H1 (cell line): ENCODE measurements around the gene TRAT1. TPM values are rescaled to one million over a fixed set of nuclear protein-coding genes. Genes with fewer than 3 reads are reported as not detected.

ENCODE experiments used
- BCL11A ChIP-seq, 2 experiments: IDR thresholded peaks; one replicate each; pipeline ENCODE4 v1.6.1; 2011; ENCODE audit warnings: low read depth in 2 of 2, low read length in 2 of 2, mild to moderate bottlenecking in 2 of 2
- EGR1 ChIP-seq: IDR thresholded peaks from 2 replicates; pipeline ENCODE4 v1.6.1; 2011; ENCODE audit warnings: low read depth, low read length, borderline replicate concordance
- NRF1 ChIP-seq: IDR thresholded peaks from 2 replicates; pipeline ENCODE4 v1.6.1; 2011; ENCODE audit warnings: mild to moderate bottlenecking, low read depth, low read length, improper control_type of control experiment
- SIX5 ChIP-seq: IDR thresholded peaks from 2 replicates; pipeline ENCODE4 v1.6.1; 2011; ENCODE audit warnings: mild to moderate bottlenecking, low read depth, low read length
- polyA plus RNA-seq, 7 experiments: library from polyadenylated mRNA; depleted of rRNA in 3 of 7; stranded (reverse) in 5 of 7; unstranded in 2 of 7; fragments of >200 nt in 5 of 7; fragments of 200-250 nt in 2 of 7; gene quantifications; 1 replicate in 5 of 7; 2 replicates in 1 of 7; 4 replicates in 1 of 7; pipeline versions ENCODE4 v1.2.1 to v1.2.3, GENCODE V29; 2011 to 2013; ENCODE audit warnings: missing spikeins in 2 of 7, mixed read lengths in 2 of 7
- total RNA-seq: library from RNA; stranded (reverse); fragmentation: NEBNext Ultra II Directional; extraction: Animal tissue kit (Norgen Biotek cat#: 25700); gene quantifications from 2 replicates; pipeline ENCODE4 v1.2.1, GENCODE V29; 2021
- TF ChIP-seq, protein P1 (sequence below), 3 experiments: IDR thresholded peaks; 1 replicate in 2 of 3; 2 replicates in 1 of 3; pipeline versions ENCODE4 v1.5.1 to v1.6.1; 2011; ENCODE audit warnings: low read length in 3 of 3, mild to moderate bottlenecking in 3 of 3, inconsistent platforms in 2 of 3, low read depth in 1 of 3, moderate library complexity in 1 of 3; ENCODE audit not compliant: insufficient read depth in 1 of 3; ENCODE audit errors: control extremely low read depth in 1 of 3

Gene TRAT1
- total and polyA plus RNA-seq, 2 of the 8 experiments (the other 6 are each of a cell fraction or from before 2014, with no cell fraction given), result not detected

DNA sequence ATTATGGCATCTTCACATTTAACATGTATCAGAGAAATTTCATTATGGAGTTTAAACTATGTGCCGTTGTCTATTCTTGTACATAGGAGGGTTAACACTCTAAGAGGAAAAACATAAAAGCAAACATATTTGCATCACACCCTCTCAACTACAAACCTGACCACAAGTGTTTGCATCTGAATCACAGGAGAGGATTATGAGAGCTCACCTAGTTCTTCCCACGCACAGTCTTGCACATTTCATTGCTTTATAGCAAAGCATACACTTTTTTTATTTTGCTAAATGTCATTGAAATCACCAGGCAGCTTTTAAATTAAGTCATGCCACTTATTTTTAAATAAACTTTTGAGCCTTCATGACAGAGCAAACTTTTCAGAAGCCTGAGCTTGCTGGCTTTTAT lies 12.5 kb downstream of the TRAT1 start (continued):
- no peak for TF ChIP-seq BCL11A (IDR thresholded peaks at IDR 0.05; ENCODE audit: low read depth in 2 of 2, low read length in 2 of 2)
- no peak for TF ChIP-seq SIX5
- TF ChIP-seq NRF1, result no peak
- TF ChIP-seq, protein P1, sequence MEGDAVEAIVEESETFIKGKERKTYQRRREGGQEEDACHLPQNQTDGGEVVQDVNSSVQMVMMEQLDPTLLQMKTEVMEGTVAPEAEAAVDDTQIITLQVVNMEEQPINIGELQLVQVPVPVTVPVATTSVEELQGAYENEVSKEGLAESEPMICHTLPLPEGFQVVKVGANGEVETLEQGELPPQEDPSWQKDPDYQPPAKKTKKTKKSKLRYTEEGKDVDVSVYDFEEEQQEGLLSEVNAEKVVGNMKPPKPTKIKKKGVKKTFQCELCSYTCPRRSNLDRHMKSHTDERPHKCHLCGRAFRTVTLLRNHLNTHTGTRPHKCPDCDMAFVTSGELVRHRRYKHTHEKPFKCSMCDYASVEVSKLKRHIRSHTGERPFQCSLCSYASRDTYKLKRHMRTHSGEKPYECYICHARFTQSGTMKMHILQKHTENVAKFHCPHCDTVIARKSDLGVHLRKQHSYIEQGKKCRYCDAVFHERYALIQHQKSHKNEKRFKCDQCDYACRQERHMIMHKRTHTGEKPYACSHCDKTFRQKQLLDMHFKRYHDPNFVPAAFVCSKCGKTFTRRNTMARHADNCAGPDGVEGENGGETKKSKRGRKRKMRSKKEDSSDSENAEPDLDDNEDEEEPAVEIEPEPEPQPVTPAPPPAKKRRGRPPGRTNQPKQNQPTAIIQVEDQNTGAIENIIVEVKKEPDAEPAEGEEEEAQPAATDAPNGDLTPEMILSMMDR (IDR thresholded peaks at IDR 0.05; ENCODE audit: control extremely low read depth in 1 of 3, insufficient read depth in 1 of 3, low read depth in 1 of 3, low read length in 3 of 3), result no peak
- TF ChIP-seq EGR1, result no peak
